ENCODE measurements around the gene POLN. TPM values are rescaled to one million over a fixed set of nuclear protein-coding genes. Genes with fewer than 3 reads are reported as not detected.

POLN gene
- 1 to 10 TPM in 3 of 4 donors, under 1 TPM in 1; 0.70 to 6.6 (median 3.2) TPM for total RNA-seq

DNA sequence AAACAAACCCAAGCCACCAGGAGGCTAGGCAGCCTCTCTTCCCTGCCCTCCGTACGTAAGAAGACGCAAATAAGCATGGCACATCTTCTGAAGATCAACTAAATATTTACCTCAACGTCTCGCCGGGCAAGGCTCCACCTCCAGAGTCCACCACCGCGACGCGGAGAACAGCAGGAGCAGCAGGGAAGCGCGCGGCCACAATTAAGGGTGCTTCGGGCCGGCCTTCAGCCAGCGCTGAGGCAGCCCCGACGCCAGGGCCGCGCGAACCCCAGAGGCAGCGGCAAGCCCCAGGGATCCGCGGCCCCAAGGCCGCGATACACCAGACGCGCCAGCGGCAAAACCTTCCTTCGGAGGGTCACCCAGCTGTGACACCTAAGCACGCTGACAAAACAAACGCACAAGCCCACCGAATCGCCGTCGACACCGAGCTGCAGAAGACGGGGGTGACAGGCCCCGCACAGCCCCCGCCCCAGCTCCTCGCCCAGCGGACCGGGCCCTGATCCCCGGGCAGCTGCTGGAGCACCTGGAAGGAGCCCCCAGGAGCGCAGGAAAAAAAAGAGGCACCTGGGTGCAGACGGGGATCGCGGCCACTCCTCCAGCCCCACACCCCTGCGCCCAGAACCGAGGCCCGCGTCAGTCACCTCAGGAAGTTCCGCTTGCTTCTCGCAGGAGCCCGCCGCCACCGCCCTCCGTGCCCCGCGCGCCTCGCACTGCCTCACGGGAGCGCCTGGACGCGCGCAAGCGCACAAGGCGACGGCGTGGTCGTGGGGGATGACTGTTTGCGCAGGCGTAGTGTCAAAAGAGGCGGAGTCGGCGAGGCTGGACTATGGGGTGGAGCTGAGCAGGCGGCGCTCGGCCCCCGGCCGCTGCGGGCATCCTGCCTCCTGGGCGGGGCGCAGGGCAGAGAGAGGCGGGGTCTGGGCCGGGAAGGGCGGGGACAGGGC, at the start of gene POLN, which contains the start of gene HAUS3:
TSS of gene POLN (minus strand) at position 712 of the 944 bp plus-strand sequence. CDS start 12,890 bp downstream, outside the sequence.
TSS of gene HAUS3 (minus strand) at position 712 of the 944 bp plus-strand sequence. CDS start 1,175 bp downstream, outside the sequence.
- peak within 1 kb of the TSS; percentile 79 to 87 (median 84) for H3K27ac ChIP-seq

DNA sequence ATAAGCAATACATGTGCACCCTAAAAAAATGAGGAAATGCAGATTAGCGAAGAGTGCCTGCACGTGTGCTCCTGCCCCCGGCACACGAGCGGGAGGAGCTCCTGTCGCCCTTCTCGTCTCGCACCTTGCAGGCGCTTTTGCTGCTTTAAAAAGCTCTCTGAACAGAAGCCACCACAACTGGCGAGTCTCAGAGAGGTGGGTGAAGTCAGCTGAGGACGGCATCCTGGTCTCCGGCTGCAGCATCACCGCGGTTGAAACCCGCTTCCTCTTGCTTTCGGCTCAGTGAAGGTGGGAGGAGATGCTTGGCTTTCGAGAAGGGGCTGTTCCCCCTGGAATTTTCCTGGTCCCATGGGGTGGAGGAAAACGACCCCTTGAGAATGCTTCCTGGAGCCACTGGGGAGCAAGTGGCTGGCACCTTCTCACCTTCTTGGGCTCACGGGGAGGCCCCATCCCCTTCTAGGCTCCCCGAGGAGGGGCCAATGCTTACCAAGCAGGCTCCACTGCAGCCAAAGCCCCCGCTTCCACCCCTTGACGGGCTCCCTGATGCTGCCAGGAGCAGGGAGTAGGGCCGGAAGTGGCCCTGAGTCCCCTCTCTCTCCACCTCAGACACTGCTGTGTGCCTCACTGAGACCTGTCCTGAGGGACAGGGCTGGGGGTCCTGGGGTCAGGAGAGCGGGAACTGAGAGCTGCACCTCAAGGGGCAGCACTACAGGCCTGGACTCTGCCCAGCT, 49.2 kb upstream of the POLN start:
- H3K4me1 ChIP-seq = peaks cover 0 to 14% (median 6%) of the 10 kb centered on the region in 4 donors
- peak overlapping the region in 2 of 4 donors; percentile 46 to 71 for H3K27ac ChIP-seq
- no peak for TF ChIP-seq POLR2A (IDR thresholded peaks at IDR 0.05)
- TF ChIP-seq, protein P1, sequence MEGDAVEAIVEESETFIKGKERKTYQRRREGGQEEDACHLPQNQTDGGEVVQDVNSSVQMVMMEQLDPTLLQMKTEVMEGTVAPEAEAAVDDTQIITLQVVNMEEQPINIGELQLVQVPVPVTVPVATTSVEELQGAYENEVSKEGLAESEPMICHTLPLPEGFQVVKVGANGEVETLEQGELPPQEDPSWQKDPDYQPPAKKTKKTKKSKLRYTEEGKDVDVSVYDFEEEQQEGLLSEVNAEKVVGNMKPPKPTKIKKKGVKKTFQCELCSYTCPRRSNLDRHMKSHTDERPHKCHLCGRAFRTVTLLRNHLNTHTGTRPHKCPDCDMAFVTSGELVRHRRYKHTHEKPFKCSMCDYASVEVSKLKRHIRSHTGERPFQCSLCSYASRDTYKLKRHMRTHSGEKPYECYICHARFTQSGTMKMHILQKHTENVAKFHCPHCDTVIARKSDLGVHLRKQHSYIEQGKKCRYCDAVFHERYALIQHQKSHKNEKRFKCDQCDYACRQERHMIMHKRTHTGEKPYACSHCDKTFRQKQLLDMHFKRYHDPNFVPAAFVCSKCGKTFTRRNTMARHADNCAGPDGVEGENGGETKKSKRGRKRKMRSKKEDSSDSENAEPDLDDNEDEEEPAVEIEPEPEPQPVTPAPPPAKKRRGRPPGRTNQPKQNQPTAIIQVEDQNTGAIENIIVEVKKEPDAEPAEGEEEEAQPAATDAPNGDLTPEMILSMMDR (IDR thresholded peaks at IDR 0.05) = no peak
- DNase-seq = peak; percentile 54 to 89 (median 74)
- no peaks in the 10 kb centered on the region for H3K36me3 ChIP-seq
- H3K4me3 ChIP-seq = no peak overlapping the region
- H3K9me3 ChIP-seq = no peaks in the 10 kb centered on the region
- no peaks in the 10 kb centered on the region for H3K27me3 ChIP-seq

More for the DNA sequence above, at the start of gene POLN, which contains the start of gene HAUS3:
- peak; percentile 97 to 99 (median 99) for DNase-seq
- peaks cover 0 to 67% (median 7%) of the 10 kb centered on the region in 4 donors for H3K4me1 ChIP-seq
- TF ChIP-seq POLR2A (IDR thresholded peaks at IDR 0.05) = peak; percentile 81 to 84
- TF ChIP-seq, protein P1 (IDR thresholded peaks at IDR 0.05) = peak in 3 of 6 experiments; percentile 4 to 8 (median 7)
- no peaks in the 10 kb centered on the region for H3K9me3 ChIP-seq
- peaks cover 0 to 8% (median 0%) of the 10 kb centered on the region in 3 donors for H3K36me3 ChIP-seq
- no peaks in the 10 kb centered on the region for H3K27me3 ChIP-seq
- H3K4me3 ChIP-seq = peak within 1 kb of the TSS; percentile 82 to 97 (median 90)

DNA sequence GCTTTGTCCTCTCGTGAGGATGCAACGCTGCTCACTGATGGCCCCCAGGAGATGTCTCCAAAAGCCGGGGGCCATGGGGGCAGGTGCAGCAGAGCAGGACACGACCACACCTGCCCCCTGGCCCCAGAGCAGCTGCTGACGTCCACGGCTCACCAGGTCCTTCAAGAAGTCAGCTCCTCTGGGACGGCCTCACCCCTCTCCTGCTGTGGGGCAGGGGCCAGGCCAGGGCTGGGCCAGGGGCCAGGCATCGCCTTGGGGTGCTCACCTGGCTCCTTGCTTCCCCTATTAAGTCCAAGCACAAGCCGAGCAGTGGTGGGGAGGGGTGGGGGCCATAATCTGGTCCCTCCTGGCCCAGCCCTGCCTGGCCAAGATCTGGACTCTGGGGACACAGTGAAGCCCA, 48.6 kb upstream of the POLN start:
- TF ChIP-seq, protein P1 (IDR thresholded peaks at IDR 0.05) = no peak
- TF ChIP-seq POLR2A (IDR thresholded peaks at IDR 0.05) = no peak
- H3K27ac ChIP-seq = peak overlapping the region; percentile 13 to 71 (median 40)
- no peak overlapping the region for H3K4me3 ChIP-seq

DNA sequence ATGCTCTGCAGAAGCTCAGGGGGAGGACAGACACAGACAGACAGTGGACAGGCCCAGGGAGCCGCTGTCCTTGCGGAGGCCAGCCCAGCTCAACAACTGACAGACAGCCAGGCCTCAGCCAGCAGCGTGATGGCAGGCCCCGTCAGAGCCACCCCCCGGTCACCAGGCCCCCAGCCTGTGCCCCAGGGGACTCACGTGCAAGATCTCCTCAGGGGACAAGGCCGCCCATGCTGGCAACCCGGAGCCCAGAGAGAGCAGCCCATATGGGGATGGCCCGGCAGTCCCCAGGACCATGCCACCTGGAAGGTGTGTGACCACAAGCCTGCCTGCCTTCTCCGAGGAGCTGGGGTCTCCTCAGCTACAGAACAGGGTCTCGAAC, 48.0 kb upstream of the POLN start:
- Histone ChIP-seq H3K9me3 (no peaks in the 10 kb centered on the region), H3K4me1 (peaks cover 0 to 14% (median 6%) of the 10 kb centered on the region in 4 donors), H3K4me3 (no peak overlapping the region), H3K27me3 (no peaks in the 10 kb centered on the region), H3K36me3 (no peaks in the 10 kb centered on the region), H3K27ac (peak overlapping the region in 1 of 4 donors; percentile 71)
- DNase-seq = peak in 2 of 3 donors; percentile 36 to 44
- TF ChIP-seq POLR2A (IDR thresholded peaks at IDR 0.05) = no peak
- TF ChIP-seq, protein P1 (IDR thresholded peaks at IDR 0.05) = no peak

More for the DNA sequence above, 48.6 kb upstream of the POLN start:
- H3K27me3 ChIP-seq = no peaks in the 10 kb centered on the region
- H3K9me3 ChIP-seq = no peaks in the 10 kb centered on the region
- H3K36me3 ChIP-seq = no peaks in the 10 kb centered on the region
- peak in 2 of 3 donors; percentile 42 to 50 for DNase-seq
- peaks cover 0 to 14% (median 6%) of the 10 kb centered on the region in 4 donors for H3K4me1 ChIP-seq

DNA sequence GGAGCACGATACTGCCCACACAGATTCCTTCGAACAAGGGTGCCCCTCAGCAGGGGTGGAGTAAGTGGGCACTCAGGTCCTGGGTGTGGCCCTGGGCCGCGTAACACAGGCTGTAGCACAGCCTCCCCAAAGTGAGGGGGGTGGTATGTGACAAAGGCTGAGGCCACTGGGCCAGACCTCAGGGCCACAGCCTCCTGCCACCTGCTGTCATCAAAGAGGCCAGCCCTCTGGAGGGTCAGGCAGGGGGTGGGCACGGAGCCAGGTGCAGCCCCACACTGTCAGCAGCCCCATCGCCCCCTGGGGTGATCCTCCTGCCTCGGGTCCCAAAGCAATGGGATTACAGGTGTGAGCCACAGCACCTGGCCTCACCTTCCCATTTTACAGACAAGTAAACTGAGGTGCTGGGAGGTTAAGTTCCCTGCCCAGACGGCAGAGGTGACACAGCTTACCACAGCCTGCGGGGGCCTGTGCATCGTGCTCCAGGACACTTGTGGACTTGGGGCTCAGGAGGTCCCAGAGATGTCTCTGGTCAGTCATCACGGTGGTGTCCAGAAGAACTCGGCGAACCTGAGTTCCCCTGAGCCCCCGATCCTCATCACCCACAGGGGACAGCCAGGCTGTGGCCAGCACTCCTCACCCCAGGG, 47.5 kb upstream of the POLN start:
- Histone ChIP-seq H3K27me3 (no peaks in the 10 kb centered on the region), H3K36me3 (no peaks in the 10 kb centered on the region), H3K9me3 (no peaks in the 10 kb centered on the region), H3K27ac (peak overlapping the region in 1 of 4 donors; percentile 71), H3K4me3 (no peak overlapping the region), H3K4me1 (peaks cover 0 to 14% (median 6%) of the 10 kb centered on the region in 4 donors)
- peak in 2 of 3 donors; percentile 19 to 44 for DNase-seq
- TF ChIP-seq, protein P1 (IDR thresholded peaks at IDR 0.05) = no peak
- TF ChIP-seq POLR2A (IDR thresholded peaks at IDR 0.05) = no peak
